Activated CD8-positive, alpha-beta T cell treated with anti-CD3 and anti-CD28 coated beads for 36 hours (primary cell): ENCODE measurements around the gene TDP2. TPM values are rescaled to one million over a fixed set of nuclear protein-coding genes. Genes with fewer than 3 reads are reported as not detected.

Experiments
- ATAC-seq: fragments of 200-7000 bp; cut with Tn5 transposase; one replicate; pipeline ENCODE4 v1.10.0; 2021; ENCODE audit warnings: mild to moderate bottlenecking, moderate library complexity
- CTCF ChIA-PET: fragments of 350-600 bp; sonication (Branson Sonifier 250); formaldehyde crosslinking; loops from one replicate; lab custom pipeline; 2021; ENCODE audit warnings: antibody characterized with exemption; lab: Charles Lee
- POLR2A ChIA-PET: fragments of 350-600 bp; sonication (Branson Sonifier 250); formaldehyde crosslinking; loops from one replicate; lab custom pipeline; 2021; ENCODE audit warnings: antibody characterized with exemption; lab: Charles Lee
- DNase-seq: peaks from one replicate; pipeline ENCODE4 v3.0.0-alpha.2; 2020
- H3K27ac Mint-ChIP-seq: one replicate; pipeline ENCODE4 v1.8.0; 2021; ENCODE audit warnings: mild to moderate bottlenecking, mixed read lengths
- H3K27me3 Mint-ChIP-seq: one replicate; pipeline ENCODE4 v1.8.0; 2021; ENCODE audit warnings: mixed read lengths
- H3K36me3 Mint-ChIP-seq: one replicate; pipeline ENCODE4 v1.8.0; 2021; ENCODE audit warnings: low read depth, mixed read lengths
- H3K4me1 Mint-ChIP-seq: one replicate; pipeline ENCODE4 v1.8.0; 2021; ENCODE audit warnings: low read depth, mixed read lengths
- H3K4me3 Mint-ChIP-seq: one replicate; pipeline ENCODE4 v1.8.0; 2021; ENCODE audit warnings: mild to moderate bottlenecking, moderate library complexity, mixed read lengths
- H3K9me3 Mint-ChIP-seq: one replicate; pipeline ENCODE4 v1.8.0; 2021; ENCODE audit warnings: mixed read lengths
- CTCF ChIP-seq: fragments of 200-600 bp; IDR thresholded peaks from one replicate; pipeline ENCODE4 v1.8.0; 2022; ENCODE audit warnings: antibody characterized with exemption, mild to moderate bottlenecking
- intact Hi-C: fragments of 100-400 bp; cut with micrococcal nuclease; formaldehyde crosslinking; loops from one replicate; pipeline ENCODE4 v1.10.0; 2022
- total RNA-seq, 2 experiments: library from RNA; stranded (reverse); gene quantifications; one replicate each; pipeline ENCODE4 v1.2.3, GENCODE V29; 2021

Gene TDP2
- total RNA-seq, 2 experiments from 2014 or later = 37.4 to 39.8 TPM

- no peak for ATAC-seq
- intact Hi-C loops = no loop called here
- Mint-ChIP-seq H3K4me3 (no peak overlapping the region), H3K36me3 (peaks cover 62% of the 10 kb centered on the region), H3K9me3 (no peaks in the 10 kb centered on the region), H3K27ac (no peak overlapping the region), H3K4me1 (peaks cover 61% of the 10 kb centered on the region), H3K27me3 (no peaks in the 10 kb centered on the region)
- no peak for TF ChIP-seq CTCF
- POLR2A ChIA-PET = interaction anchor here (0.6 to 2.1 kb wide), 3 partner anchors 17 to 178 kb away, joined by 3 to 6 read pairs (median 5); partner anchors contain the start of gene GMNN
- DNase-seq = no peak
- CTCF ChIA-PET = interaction anchor here (0.9 to 2.7 kb wide), 4 partner anchors 38 to 123 kb away, joined by 3 to 15 read pairs (median 4); partner anchors contain the start of genes ACOT13 and TDP2
Observed at GRCh38 chr6:24704468-24704867, 37.8 kb upstream of the TDP2 start.

- intact Hi-C loops = no loop called here
- POLR2A ChIA-PET = interaction anchor here (1.2 to 3.0 kb wide), 7 partner anchors 11 to 125 kb away, joined by 3 to 12 read pairs (median 5); partner anchors contain the start of genes ACOT13, C6orf62, GMNN and TDP2
- peaks cover 54% of the 10 kb centered on the region for H3K36me3 Mint-ChIP-seq
Observed at GRCh38 chr6:24702720-24703282, 36.1 kb upstream of the TDP2 start.

GRCh38 chr6:24699521-24700359 is 33.0 kb upstream of the TDP2 start:
- Mint-ChIP-seq H3K4me1 (peaks cover 55% of the 10 kb centered on the region), H3K4me3 (no peak overlapping the region), H3K36me3 (peaks cover 29% of the 10 kb centered on the region), H3K9me3 (no peaks in the 10 kb centered on the region), H3K27me3 (no peaks in the 10 kb centered on the region), H3K27ac (peak overlapping the region; percentile 74)
- DNase-seq = no peak
- peak; percentile 40 for ATAC-seq
- intact Hi-C loops = no loop called here
- no peak for TF ChIP-seq CTCF
- ChIA-PET POLR2A (no interaction called here), CTCF (interaction anchor here (1.0 kb wide), 1 partner anchor 116 kb away, joined by 5 read pairs; no protein-coding TSS in a partner anchor)

More at GRCh38 chr6:24702720-24703282, 36.1 kb upstream of the TDP2 start:
- DNase-seq (no peak), ATAC-seq (no peak)
- H3K4me3 Mint-ChIP-seq = no peak overlapping the region
- no peaks in the 10 kb centered on the region for H3K9me3 Mint-ChIP-seq
- no peak for TF ChIP-seq CTCF
- peaks cover 61% of the 10 kb centered on the region for H3K4me1 Mint-ChIP-seq
- H3K27me3 Mint-ChIP-seq = no peaks in the 10 kb centered on the region
- CTCF ChIA-PET = interaction anchor here (1.2 to 3.1 kb wide), 4 partner anchors 10 to 131 kb away, joined by 3 to 15 read pairs (median 7); partner anchors contain the start of genes ACOT13 and TDP2
- H3K27ac Mint-ChIP-seq = peak overlapping the region; percentile 49

GRCh38 chr6:24696097-24696496 is 29.4 kb upstream of the TDP2 start:
- ChIA-PET POLR2A (interaction anchor here (0.7 kb wide), 1 partner anchor 121 kb away, joined by 3 read pairs; no protein-coding TSS in a partner anchor), CTCF (interaction anchor here (0.6 to 13.2 kb wide), 8 partner anchors 10 to 322 kb away, joined by 3 to 141 read pairs (median 3); no protein-coding TSS in a partner anchor)
- ATAC-seq (peak; percentile 26), DNase-seq (no peak)
- Mint-ChIP-seq H3K27ac (peak overlapping the region; percentile 17), H3K36me3 (peaks cover 11% of the 10 kb centered on the region), H3K9me3 (no peaks in the 10 kb centered on the region), H3K27me3 (no peaks in the 10 kb centered on the region), H3K4me3 (no peak overlapping the region), H3K4me1 (peaks cover 45% of the 10 kb centered on the region)
- intact Hi-C loops = no loop called here
- no peak for TF ChIP-seq CTCF
